NCI-H82 treated with DMSO at 0.1 percent for 48 hours (cell line): ENCODE measurements around the gene CCDC102B.

ENCODE experiments used
- DNase-seq: peaks from one replicate; lab custom pipeline; 2025; ENCODE audit not compliant: unreplicated experiment; lab: John Stamatoyannopoulos, UW

CCDC102B gene

GRCh38 chr18:69071680-69072079 lies 273.8 kb downstream of the CCDC102B start:
- no peak for DNase-seq

- DNase-seq, result no peak
Observed at GRCh38 chr18:69081846-69082245, 284.0 kb downstream of the CCDC102B start.

- DNase-seq, result no peak
Observed at GRCh38 chr18:69082499-69082898, 284.6 kb downstream of the CCDC102B start.

GRCh38 chr18:69085951-69086350 lies 288.1 kb downstream of the CCDC102B start:
- DNase-seq, result no peak

GRCh38 chr18:69088973-69089372 lies 291.1 kb downstream of the CCDC102B start:
- no peak for DNase-seq

- DNase-seq, result no peak
Observed at GRCh38 chr18:69097349-69097748, 299.5 kb downstream of the CCDC102B start.

GRCh38 chr18:69102959-69103358 lies 305.1 kb downstream of the CCDC102B start:
- DNase-seq, result no peak
